Measurements from ENCODE around the gene JAKMIP3.

The JAKMIP3 gene

GRCh38 chr10:132094581-132095234, 29.0 kb downstream of the JAKMIP3 start:
- H3K36me3 ChIP-seq (ENCODE audit: control insufficient read depth in 1 of 2, insufficient read depth in 2 of 2, low read length in 2 of 2), result no peaks in the 10 kb centered on the region
- H3K9me3 ChIP-seq (ENCODE audit: control insufficient read depth in 1 of 2, low read length in 2 of 2), result no peaks in the 10 kb centered on the region
- no peak overlapping the region for H3K27ac ChIP-seq (ENCODE audit: low read length)
- H3K27me3 ChIP-seq (ENCODE audit: low read depth, low read length), result no peaks in the 10 kb centered on the region
- no peak overlapping the region for H3K4me3 ChIP-seq (ENCODE audit: low read depth in 1 of 2, low read length in 2 of 2)
- no peaks in the 10 kb centered on the region for H3K4me1 ChIP-seq (ENCODE audit: control insufficient read depth in 1 of 2, insufficient read depth in 2 of 2, low read length in 2 of 2)

DNA sequence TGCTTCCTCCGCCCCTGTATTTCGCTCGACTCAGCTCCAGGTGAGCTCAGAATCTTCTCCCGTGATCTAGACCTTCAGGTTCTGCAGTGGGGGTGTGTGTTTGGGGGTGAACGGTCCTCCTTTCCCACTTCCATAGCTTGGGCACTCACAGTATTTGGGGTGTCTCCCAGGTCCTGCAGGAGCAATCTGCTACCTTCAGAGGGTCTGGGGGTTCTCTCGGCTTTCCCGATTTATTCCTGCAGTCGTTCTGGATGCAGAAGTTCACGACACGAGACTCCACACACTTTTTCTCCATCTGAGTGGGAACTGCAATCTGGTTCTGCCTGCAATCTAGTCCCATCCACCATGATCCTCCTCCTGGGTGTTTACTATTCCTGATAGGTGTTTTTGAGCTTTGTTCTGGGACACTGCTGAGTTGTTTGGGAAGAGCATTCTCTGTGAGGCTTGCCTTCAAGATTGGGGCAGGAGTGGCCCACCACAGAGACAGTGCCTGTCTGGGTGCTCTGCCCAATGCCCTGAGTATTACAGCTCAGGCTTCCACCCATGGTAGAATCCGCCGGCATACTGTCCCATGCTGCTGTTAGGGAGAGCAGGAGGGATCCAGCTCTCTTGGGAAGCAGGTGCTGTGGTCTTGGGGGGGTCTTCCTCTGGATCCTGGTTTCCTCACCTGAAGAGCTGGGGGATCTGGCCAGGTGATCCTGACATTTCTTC, 29.8 kb downstream of the JAKMIP3 start:
- Histone ChIP-seq H3K27me3 (ENCODE audit: low read depth, low read length) (no peaks in the 10 kb centered on the region), H3K9me3 (ENCODE audit: control insufficient read depth in 1 of 2, low read length in 2 of 2) (no peaks in the 10 kb centered on the region), H3K27ac (ENCODE audit: low read length) (no peak overlapping the region), H3K4me3 (ENCODE audit: low read depth in 1 of 2, low read length in 2 of 2) (no peak overlapping the region), H3K4me1 (ENCODE audit: control insufficient read depth in 1 of 2, insufficient read depth in 2 of 2, low read length in 2 of 2) (no peaks in the 10 kb centered on the region), H3K36me3 (ENCODE audit: control insufficient read depth in 1 of 2, insufficient read depth in 2 of 2, low read length in 2 of 2) (no peaks in the 10 kb centered on the region)

DNA sequence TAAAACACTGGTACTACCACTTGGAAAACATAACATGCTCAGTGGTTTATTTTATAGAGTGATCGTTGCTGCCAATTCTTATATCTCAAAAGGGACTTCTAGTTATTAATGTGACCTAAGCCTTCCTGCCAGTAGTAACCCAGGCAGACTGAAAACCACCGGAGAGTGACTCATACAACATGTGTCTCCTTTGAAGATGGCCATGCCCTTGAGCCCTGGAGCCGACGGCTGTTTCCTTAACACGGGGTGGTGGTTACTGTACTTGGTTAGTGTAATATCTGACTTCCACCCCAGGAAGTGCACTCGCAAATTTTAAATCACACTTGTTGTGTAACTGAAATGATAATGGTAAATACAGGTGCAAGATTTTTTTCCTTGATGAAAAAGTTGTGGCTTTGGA, 30.5 kb downstream of the JAKMIP3 start:
- Histone ChIP-seq H3K4me3 (ENCODE audit: low read depth in 1 of 2, low read length in 2 of 2) (no peak overlapping the region), H3K9me3 (ENCODE audit: control insufficient read depth in 1 of 2, low read length in 2 of 2) (no peaks in the 10 kb centered on the region), H3K4me1 (ENCODE audit: control insufficient read depth in 1 of 2, insufficient read depth in 2 of 2, low read length in 2 of 2) (no peaks in the 10 kb centered on the region), H3K36me3 (ENCODE audit: control insufficient read depth in 1 of 2, insufficient read depth in 2 of 2, low read length in 2 of 2) (no peaks in the 10 kb centered on the region), H3K27me3 (ENCODE audit: low read depth, low read length) (no peaks in the 10 kb centered on the region), H3K27ac (ENCODE audit: low read length) (no peak overlapping the region)

DNA sequence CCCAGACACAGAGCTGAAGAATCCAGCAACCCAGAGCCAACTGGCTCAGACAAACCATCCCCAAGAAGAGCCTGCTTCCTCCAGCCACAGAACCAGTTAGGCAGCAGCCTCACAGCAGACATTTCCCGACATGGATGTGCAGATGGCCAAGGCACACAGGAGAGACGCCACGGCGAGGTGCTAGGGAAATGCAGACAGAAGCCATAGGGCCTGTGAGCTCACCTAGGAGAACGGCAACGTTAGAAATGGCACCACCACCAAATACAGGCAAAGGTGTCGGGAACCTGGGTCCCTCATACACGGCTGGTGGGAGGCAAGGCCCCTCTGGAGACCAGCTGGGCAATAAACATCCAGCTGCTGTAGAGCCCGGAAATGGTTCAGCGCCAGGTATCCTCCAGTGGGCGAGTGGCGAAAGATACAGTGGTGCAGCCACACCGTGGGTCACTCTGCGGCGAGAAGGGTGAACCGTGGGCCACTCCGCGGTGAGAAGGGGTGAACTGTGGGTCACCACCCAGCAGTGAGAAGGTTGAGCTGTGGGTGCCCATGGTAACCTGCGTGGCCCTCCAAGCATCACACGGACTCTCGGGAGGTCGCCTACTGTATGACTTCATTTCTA, 31.2 kb downstream of the JAKMIP3 start:
- no peaks in the 10 kb centered on the region for H3K4me1 ChIP-seq (ENCODE audit: control insufficient read depth in 1 of 2, insufficient read depth in 2 of 2, low read length in 2 of 2)
- no peak overlapping the region for H3K27ac ChIP-seq (ENCODE audit: low read length)
- no peak overlapping the region for H3K4me3 ChIP-seq (ENCODE audit: low read depth in 1 of 2, low read length in 2 of 2)
- H3K9me3 ChIP-seq (ENCODE audit: control insufficient read depth in 1 of 2, low read length in 2 of 2), result no peaks in the 10 kb centered on the region
- no peaks in the 10 kb centered on the region for H3K27me3 ChIP-seq (ENCODE audit: low read depth, low read length)
- no peaks in the 10 kb centered on the region for H3K36me3 ChIP-seq (ENCODE audit: control insufficient read depth in 1 of 2, insufficient read depth in 2 of 2, low read length in 2 of 2)

- Histone ChIP-seq H3K9me3 (ENCODE audit: control insufficient read depth in 1 of 2, low read length in 2 of 2) (no peaks in the 10 kb centered on the region), H3K4me1 (ENCODE audit: control insufficient read depth in 1 of 2, insufficient read depth in 2 of 2, low read length in 2 of 2) (no peaks in the 10 kb centered on the region), H3K4me3 (ENCODE audit: low read depth in 1 of 2, low read length in 2 of 2) (no peak overlapping the region), H3K27ac (ENCODE audit: low read length) (no peak overlapping the region), H3K36me3 (ENCODE audit: control insufficient read depth in 1 of 2, insufficient read depth in 2 of 2, low read length in 2 of 2) (no peaks in the 10 kb centered on the region), H3K27me3 (ENCODE audit: low read depth, low read length) (no peaks in the 10 kb centered on the region)
Observed at GRCh38 chr10:132097609-132098377, 32.0 kb downstream of the JAKMIP3 start.

DNA sequence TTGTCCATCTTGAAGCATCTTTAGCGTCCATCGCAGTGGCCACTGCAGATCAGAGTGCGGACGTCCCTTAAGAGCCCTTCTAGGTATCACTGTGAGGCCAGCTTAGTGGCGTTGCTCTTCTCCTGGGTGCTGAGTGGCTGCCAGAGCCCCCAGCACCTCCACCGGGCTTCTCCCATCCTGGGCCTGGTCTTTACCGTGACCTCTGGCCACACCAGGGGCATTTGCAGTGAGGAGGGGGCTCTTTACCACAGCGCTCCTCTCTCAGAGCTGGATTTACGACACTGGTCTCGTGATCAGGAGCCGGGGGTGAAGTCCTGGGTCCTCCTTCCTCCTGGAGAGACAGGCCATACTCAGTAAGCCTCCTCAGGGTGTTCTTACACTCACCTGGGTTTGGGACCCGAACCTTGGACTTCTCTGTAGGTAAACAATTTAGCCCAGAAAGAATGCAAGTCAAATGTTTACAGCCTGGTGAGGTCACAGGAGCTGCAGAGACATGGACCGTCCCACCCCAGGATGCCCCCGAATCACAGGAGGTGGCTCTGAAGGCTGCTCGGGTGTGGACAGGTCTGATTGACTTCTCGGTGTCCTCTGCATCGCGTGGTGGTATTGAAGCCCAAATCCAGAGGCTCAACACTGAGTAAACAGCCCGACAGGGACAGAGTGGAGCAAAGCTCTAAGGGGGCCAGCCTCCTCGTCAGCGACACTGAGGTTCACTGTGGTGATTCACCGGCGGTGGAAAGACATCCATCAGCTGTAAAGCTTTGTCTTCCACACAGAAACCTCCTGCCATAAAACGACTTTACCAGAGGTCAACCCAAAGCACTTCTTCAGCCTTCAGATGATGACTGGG, 33.0 kb downstream of the JAKMIP3 start:
- no peaks in the 10 kb centered on the region for H3K4me1 ChIP-seq (ENCODE audit: control insufficient read depth in 1 of 2, insufficient read depth in 2 of 2, low read length in 2 of 2)
- no peaks in the 10 kb centered on the region for H3K27me3 ChIP-seq (ENCODE audit: low read depth, low read length)
- no peaks in the 10 kb centered on the region for H3K9me3 ChIP-seq (ENCODE audit: control insufficient read depth in 1 of 2, low read length in 2 of 2)
- H3K4me3 ChIP-seq (ENCODE audit: low read depth in 1 of 2, low read length in 2 of 2), result no peak overlapping the region
- no peaks in the 10 kb centered on the region for H3K36me3 ChIP-seq (ENCODE audit: control insufficient read depth in 1 of 2, insufficient read depth in 2 of 2, low read length in 2 of 2)
- no peak overlapping the region for H3K27ac ChIP-seq (ENCODE audit: low read length)

DNA sequence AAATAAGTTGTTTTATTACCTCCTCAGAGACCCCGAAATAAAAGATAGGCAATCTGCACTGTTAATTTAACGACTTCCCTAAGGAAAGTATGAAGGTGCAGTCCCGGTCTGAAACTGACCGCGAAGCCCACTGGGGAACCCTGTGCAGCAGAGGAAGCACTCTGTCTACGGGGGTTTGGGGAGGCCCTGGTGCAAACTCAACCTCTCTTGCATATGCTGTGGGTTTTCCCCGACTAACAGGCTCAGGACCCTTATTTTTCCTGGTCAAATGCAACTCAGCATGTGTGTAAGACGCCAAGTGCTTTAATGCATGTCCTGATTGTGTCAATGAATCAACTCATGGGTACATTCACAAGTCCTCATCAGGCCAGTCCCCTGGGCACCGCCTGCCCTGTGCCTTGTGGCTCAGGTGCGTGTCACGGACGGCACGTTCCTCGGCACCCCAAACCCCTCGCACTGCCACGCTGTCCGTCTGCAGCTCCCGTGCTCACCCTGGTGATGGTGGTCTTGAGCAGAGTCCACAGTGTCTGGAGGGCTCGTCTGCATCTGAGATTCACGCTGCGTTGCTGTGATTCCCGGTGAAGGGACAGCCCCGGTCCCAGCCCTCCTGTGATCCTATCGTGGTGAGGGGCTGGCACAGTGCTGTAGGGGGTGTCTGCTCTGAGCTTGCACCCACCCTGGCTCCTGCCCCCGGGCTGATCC, 33.8 kb downstream of the JAKMIP3 start:
- no peaks in the 10 kb centered on the region for H3K4me1 ChIP-seq (ENCODE audit: control insufficient read depth in 1 of 2, insufficient read depth in 2 of 2, low read length in 2 of 2)
- no peaks in the 10 kb centered on the region for H3K9me3 ChIP-seq (ENCODE audit: control insufficient read depth in 1 of 2, low read length in 2 of 2)
- no peak overlapping the region for H3K4me3 ChIP-seq (ENCODE audit: low read depth in 1 of 2, low read length in 2 of 2)
- H3K27me3 ChIP-seq (ENCODE audit: low read depth, low read length), result no peaks in the 10 kb centered on the region
- no peaks in the 10 kb centered on the region for H3K36me3 ChIP-seq (ENCODE audit: control insufficient read depth in 1 of 2, insufficient read depth in 2 of 2, low read length in 2 of 2)
- H3K27ac ChIP-seq (ENCODE audit: low read length), result no peak overlapping the region

GRCh38 chr10:132100091-132100481, 34.3 kb downstream of the JAKMIP3 start:
- H3K27me3 ChIP-seq (ENCODE audit: low read depth, low read length), result no peaks in the 10 kb centered on the region
- H3K36me3 ChIP-seq (ENCODE audit: control insufficient read depth in 1 of 2, insufficient read depth in 2 of 2, low read length in 2 of 2), result no peaks in the 10 kb centered on the region
- H3K4me1 ChIP-seq (ENCODE audit: control insufficient read depth in 1 of 2, insufficient read depth in 2 of 2, low read length in 2 of 2), result no peaks in the 10 kb centered on the region
- H3K9me3 ChIP-seq (ENCODE audit: control insufficient read depth in 1 of 2, low read length in 2 of 2), result no peaks in the 10 kb centered on the region
- no peak overlapping the region for H3K4me3 ChIP-seq (ENCODE audit: low read depth in 1 of 2, low read length in 2 of 2)
- no peak overlapping the region for H3K27ac ChIP-seq (ENCODE audit: low read length)

DNA sequence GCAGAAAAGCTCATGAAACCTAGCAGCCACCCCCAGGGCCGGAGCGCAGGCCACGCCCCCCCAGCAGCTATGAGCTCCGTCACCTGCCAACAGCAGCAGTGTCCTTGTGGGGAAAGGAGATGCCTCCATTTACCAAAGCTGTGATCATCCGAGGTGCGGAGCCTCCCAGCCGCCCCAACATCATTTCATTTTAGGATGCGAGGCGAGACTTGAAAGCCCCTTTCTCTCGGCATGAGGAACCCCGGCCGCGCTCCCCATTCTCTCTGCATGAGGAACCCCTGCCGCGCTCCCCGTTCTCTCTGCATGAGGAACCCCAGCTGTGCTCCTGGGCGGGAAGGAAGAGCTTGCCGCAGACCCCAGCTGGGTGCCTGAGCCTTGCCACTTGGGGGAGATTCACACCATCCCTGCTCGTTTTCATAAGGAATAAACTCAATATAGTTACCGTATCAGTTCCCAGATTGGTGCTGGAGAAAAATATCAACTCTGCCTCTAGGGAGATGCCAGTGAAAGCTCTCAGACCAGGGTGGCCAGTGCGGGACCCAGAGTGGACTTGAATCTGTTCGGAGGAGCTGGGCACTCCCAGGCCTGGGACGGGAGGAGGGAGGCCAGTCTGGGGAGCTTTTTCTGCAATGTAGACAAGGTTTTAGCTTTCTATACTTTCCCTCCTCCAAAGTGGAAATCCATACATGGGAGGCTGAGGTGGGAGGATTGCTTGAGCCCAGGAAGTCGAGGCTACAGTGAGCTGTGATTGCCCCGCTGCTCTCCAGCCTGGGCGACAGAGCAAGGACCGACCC, 35.0 kb downstream of the JAKMIP3 start:
- H3K4me3 ChIP-seq (ENCODE audit: low read depth in 1 of 2, low read length in 2 of 2), result no peak overlapping the region
- H3K27ac ChIP-seq (ENCODE audit: low read length), result no peak overlapping the region
- no peaks in the 10 kb centered on the region for H3K36me3 ChIP-seq (ENCODE audit: control insufficient read depth in 1 of 2, insufficient read depth in 2 of 2, low read length in 2 of 2)
- H3K9me3 ChIP-seq (ENCODE audit: control insufficient read depth in 1 of 2, low read length in 2 of 2), result no peaks in the 10 kb centered on the region
- H3K4me1 ChIP-seq (ENCODE audit: control insufficient read depth in 1 of 2, insufficient read depth in 2 of 2, low read length in 2 of 2), result no peaks in the 10 kb centered on the region
- H3K27me3 ChIP-seq (ENCODE audit: low read depth, low read length), result no peaks in the 10 kb centered on the region

DNA sequence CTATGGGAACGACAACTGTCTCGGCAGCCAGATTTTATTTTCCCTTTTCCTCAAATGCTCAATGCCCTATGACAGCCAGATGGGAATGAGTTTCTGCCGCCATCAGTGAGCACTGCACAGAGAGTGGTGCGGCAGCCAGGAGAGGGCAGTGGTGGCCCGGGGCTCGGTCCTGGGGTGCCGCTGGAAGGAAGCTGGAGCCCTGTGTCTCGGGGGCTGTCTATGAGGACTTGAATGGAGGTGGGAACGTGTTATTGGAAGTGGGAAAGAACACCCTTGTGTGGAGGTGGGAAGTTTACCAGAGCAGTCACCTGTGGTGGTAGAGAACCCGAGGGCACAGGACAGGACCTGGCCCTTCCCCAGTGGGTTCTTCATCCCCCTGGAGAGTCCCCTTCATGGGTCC, 35.8 kb downstream of the JAKMIP3 start:
- Histone ChIP-seq H3K9me3 (ENCODE audit: control insufficient read depth in 1 of 2, low read length in 2 of 2) (no peaks in the 10 kb centered on the region), H3K4me1 (ENCODE audit: control insufficient read depth in 1 of 2, insufficient read depth in 2 of 2, low read length in 2 of 2) (no peaks in the 10 kb centered on the region), H3K4me3 (ENCODE audit: low read depth in 1 of 2, low read length in 2 of 2) (no peak overlapping the region), H3K36me3 (ENCODE audit: control insufficient read depth in 1 of 2, insufficient read depth in 2 of 2, low read length in 2 of 2) (no peaks in the 10 kb centered on the region), H3K27me3 (ENCODE audit: low read depth, low read length) (no peaks in the 10 kb centered on the region), H3K27ac (ENCODE audit: low read length) (no peak overlapping the region)

Measured in muscle layer of duodenum (tissue), 2 donors.